SU-DHL-6 (cell line): Measurements from ENCODE around the gene GTF2F2.

Experiments used
- EZH2phosphoT487 ChIP-seq: fragments of 200-600 bp; sonication (generic), shearing (Covaris generic); conservative IDR thresholded peaks from 2 replicates; pipeline ENCODE4 v1.6.1; 2018; ENCODE audit warnings: mild to moderate bottlenecking, antibody characterized with exemption, low read length, moderate library complexity, mixed read lengths
- TF ChIP-seq, protein P1 (sequence below): fragments of 200-600 bp; sonication (generic); IDR thresholded peaks from one replicate; pipeline ENCODE4 v1.5.1; 2017; ENCODE audit warnings: antibody characterized with exemption, mild to moderate bottlenecking, low read length, moderate library complexity; ENCODE audit not compliant: insufficient read depth, poor library complexity, severe bottlenecking

DNA sequence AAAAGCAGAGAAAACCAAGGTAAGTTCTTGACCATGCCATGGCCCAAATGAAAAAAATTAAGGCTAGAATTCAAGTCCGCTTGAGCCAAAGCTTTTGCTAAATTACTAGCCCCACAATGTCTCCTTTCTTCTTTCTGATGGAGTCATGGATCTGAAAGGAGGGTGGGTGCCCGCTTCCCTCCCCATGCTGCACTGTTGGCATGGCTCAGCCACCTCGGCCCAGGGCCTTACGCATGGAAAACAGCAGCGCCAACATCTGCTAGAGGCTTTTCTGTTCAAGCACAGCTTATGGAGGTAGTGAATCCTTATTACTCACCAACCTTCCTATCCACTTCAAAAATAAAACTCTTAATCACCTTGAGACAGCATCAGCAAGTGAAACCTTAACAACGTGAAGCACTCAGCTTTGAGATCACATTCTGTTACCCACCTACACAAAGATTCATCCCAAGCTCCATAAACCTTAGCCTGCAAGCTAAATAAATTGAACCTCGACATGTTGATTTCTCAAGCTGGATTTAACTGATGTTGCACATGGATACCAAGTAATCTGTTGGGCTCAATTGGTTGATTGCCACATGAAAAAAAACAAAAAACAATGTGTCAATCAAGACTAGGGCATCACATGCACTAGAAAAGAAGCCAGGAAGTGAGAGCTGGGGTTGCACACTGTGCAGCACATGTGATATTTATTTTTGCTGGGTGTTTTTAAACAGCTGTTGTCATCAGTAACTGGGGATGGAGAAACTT lies 177.3 kb downstream of the GTF2F2 start:
- TF ChIP-seq, protein P1, sequence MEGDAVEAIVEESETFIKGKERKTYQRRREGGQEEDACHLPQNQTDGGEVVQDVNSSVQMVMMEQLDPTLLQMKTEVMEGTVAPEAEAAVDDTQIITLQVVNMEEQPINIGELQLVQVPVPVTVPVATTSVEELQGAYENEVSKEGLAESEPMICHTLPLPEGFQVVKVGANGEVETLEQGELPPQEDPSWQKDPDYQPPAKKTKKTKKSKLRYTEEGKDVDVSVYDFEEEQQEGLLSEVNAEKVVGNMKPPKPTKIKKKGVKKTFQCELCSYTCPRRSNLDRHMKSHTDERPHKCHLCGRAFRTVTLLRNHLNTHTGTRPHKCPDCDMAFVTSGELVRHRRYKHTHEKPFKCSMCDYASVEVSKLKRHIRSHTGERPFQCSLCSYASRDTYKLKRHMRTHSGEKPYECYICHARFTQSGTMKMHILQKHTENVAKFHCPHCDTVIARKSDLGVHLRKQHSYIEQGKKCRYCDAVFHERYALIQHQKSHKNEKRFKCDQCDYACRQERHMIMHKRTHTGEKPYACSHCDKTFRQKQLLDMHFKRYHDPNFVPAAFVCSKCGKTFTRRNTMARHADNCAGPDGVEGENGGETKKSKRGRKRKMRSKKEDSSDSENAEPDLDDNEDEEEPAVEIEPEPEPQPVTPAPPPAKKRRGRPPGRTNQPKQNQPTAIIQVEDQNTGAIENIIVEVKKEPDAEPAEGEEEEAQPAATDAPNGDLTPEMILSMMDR, result no peak
- TF ChIP-seq EZH2phosphoT487, result no peak
